Thymus (tissue), 11 donors: ENCODE measurements around the gene AP3M1. TPM values are rescaled to one million over a fixed set of nuclear protein-coding genes. Genes with fewer than 3 reads are reported as not detected.

ENCODE experiments used
- DNase-seq, 9 donors: peaks; one replicate each; pipeline ENCODE4 v3.0.0-alpha.2; 2013; ENCODE audit warnings: low spot score in 9 of 9, low read depth in 6 of 9, missing footprints in 1 of 9
- H3K27ac ChIP-seq, 2 donors: one replicate each; pipeline ENCODE4 v1.5.1; 2013; ENCODE audit warnings: control low read depth in 1 of 2, low read depth in 1 of 2, low read length in 1 of 2, mild to moderate bottlenecking in 1 of 2, moderate library complexity in 1 of 2
- H3K27me3 ChIP-seq, 2 donors: one replicate each; pipeline ENCODE4 v1.5.1; 2013; ENCODE audit warnings: low read length in 1 of 2; ENCODE audit not compliant: control insufficient read depth in 2 of 2, insufficient read depth in 1 of 2
- H3K36me3 ChIP-seq, 2 donors: one replicate each; pipeline ENCODE4 v1.5.1; 2013; ENCODE audit warnings: low read length in 1 of 2, mild to moderate bottlenecking in 1 of 2, moderate library complexity in 1 of 2; ENCODE audit not compliant: control insufficient read depth in 2 of 2, insufficient read depth in 2 of 2
- H3K4me1 ChIP-seq, 2 donors: one replicate each; pipeline ENCODE4 v1.5.1; 2013; ENCODE audit warnings: low read length in 2 of 2; ENCODE audit not compliant: control insufficient read depth in 2 of 2, insufficient read depth in 2 of 2
- H3K4me3 ChIP-seq, 2 donors: one replicate each; pipeline ENCODE4 v1.5.1; 2013; ENCODE audit warnings: low read length in 2 of 2, control low read depth in 1 of 2, mild to moderate bottlenecking in 1 of 2
- H3K9me3 ChIP-seq, 2 donors: one replicate each; pipeline ENCODE4 v1.5.1; 2013; ENCODE audit warnings: low read length in 1 of 2, mild to moderate bottlenecking in 1 of 2; ENCODE audit not compliant: control insufficient read depth in 2 of 2, insufficient read depth in 1 of 2
- WGBS: extraction: QIAGEN DNeasy Blood & Tissue Kit; methylation state at CpG from one replicate; pipeline ENCODE4 v1.1.7; 2013; 5-methylcytosine and 5-hydroxymethylcytosine counted together
- polyA plus RNA-seq: library from polyadenylated mRNA; stranded (reverse); fragments of 200-250 nt; gene quantifications from one replicate; pipeline ENCODE4 v1.2.3, GENCODE V29; 2013
- total RNA-seq: library from RNA; stranded (reverse); fragments of 120-200 nt; gene quantifications from one replicate; pipeline ENCODE4 v1.2.4, GENCODE V29; 2013
- donor health status: healthy.

The AP3M1 gene
- total and polyA plus RNA-seq, 2 donors, result 14.9 to 31.0 TPM

GRCh38 chr10:74167443-74167842 lies 16.8 kb upstream of the AP3M1 start:
- whole genome bisulfite sequencing, result 44% methylated on average over 1 of the region's 1 CpG
- Histone ChIP-seq H3K27ac (no peak overlapping the region), H3K9me3 (no peaks in the 10 kb centered on the region)

GRCh38 chr10:74165530-74165901 lies 14.9 kb upstream of the AP3M1 start:
- Histone ChIP-seq H3K27me3 (no peaks in the 10 kb centered on the region), H3K4me3 (no peak overlapping the region), H3K36me3 (no peaks in the 10 kb centered on the region), H3K27ac (no peak overlapping the region), H3K4me1 (peaks cover 0 to 8% of the 10 kb centered on the region in 2 donors), H3K9me3 (no peaks in the 10 kb centered on the region)
- 91% methylated on average over 2 of the region's 2 CpGs for WGBS
- DNase-seq, result no peak

More at GRCh38 chr10:74167443-74167842, 16.8 kb upstream of the AP3M1 start:
- no peak for DNase-seq
- H3K27me3 ChIP-seq, result no peaks in the 10 kb centered on the region
- H3K4me3 ChIP-seq, result no peak overlapping the region
- no peaks in the 10 kb centered on the region for H3K36me3 ChIP-seq
- peaks cover 0 to 8% of the 10 kb centered on the region in 2 donors for H3K4me1 ChIP-seq

GRCh38 chr10:74164716-74165529 lies 14.3 kb upstream of the AP3M1 start:
- H3K27ac ChIP-seq, result no peak overlapping the region
- H3K4me3 ChIP-seq, result no peak overlapping the region

GRCh38 chr10:74163319-74164068 lies 12.9 kb upstream of the AP3M1 start:
- no peak overlapping the region for H3K27ac ChIP-seq
- 53% methylated on average over 3 of the region's 3 CpGs for WGBS
- H3K27me3 ChIP-seq, result no peaks in the 10 kb centered on the region

More at GRCh38 chr10:74164716-74165529, 14.3 kb upstream of the AP3M1 start:
- peaks cover 0 to 3% of the 10 kb centered on the region in 2 donors for H3K36me3 ChIP-seq
- H3K9me3 ChIP-seq, result no peaks in the 10 kb centered on the region
- peaks cover 0 to 8% of the 10 kb centered on the region in 2 donors for H3K4me1 ChIP-seq
- WGBS, result 77% methylated on average over 6 of the region's 6 CpGs
- no peak for DNase-seq
- no peaks in the 10 kb centered on the region for H3K27me3 ChIP-seq

GRCh38 chr10:74160013-74160412 lies 9.4 kb upstream of the AP3M1 start:
- no peak overlapping the region for H3K4me3 ChIP-seq
- no peaks in the 10 kb centered on the region for H3K9me3 ChIP-seq
- WGBS, result 98% methylated on average over 3 of the region's 3 CpGs
- no peak overlapping the region for H3K27ac ChIP-seq
- H3K27me3 ChIP-seq, result no peaks in the 10 kb centered on the region
- DNase-seq, result no peak
- peaks cover 0 to 3% of the 10 kb centered on the region in 2 donors for H3K36me3 ChIP-seq
- peaks cover 0 to 3% of the 10 kb centered on the region in 2 donors for H3K4me1 ChIP-seq

More at GRCh38 chr10:74163319-74164068, 12.9 kb upstream of the AP3M1 start:
- Histone ChIP-seq H3K9me3 (no peaks in the 10 kb centered on the region), H3K4me1 (peaks cover 0 to 3% of the 10 kb centered on the region in 2 donors), H3K36me3 (peaks cover 0 to 3% of the 10 kb centered on the region in 2 donors), H3K4me3 (no peak overlapping the region)
- DNase-seq, result no peak

- peak in 1 of 9 donors; percentile 33 for DNase-seq
- 9% methylated on average over 2 of the region's 2 CpGs for WGBS
Measured at GRCh38 chr10:74156919-74157289, 6.3 kb upstream of the AP3M1 start.

GRCh38 chr10:74153676-74154075 lies 3.0 kb upstream of the AP3M1 start:
- Histone ChIP-seq H3K27ac (peak overlapping the region in 1 of 2 donors; percentile 22), H3K27me3 (no peaks in the 10 kb centered on the region), H3K9me3 (peaks cover 0 to 10% of the 10 kb centered on the region in 2 donors), H3K36me3 (no peaks in the 10 kb centered on the region), H3K4me1 (peaks cover 8 to 11% of the 10 kb centered on the region in 2 donors), H3K4me3 (no peak overlapping the region)
- WGBS, result 93% methylated on average over 4 of the region's 4 CpGs
- no peak for DNase-seq

More at GRCh38 chr10:74156919-74157289, 6.3 kb upstream of the AP3M1 start:
- Histone ChIP-seq H3K27ac (no peak overlapping the region), H3K36me3 (peaks cover 0 to 3% of the 10 kb centered on the region in 2 donors), H3K4me1 (peaks cover 0 to 3% of the 10 kb centered on the region in 2 donors), H3K27me3 (no peaks in the 10 kb centered on the region), H3K4me3 (no peak overlapping the region), H3K9me3 (no peaks in the 10 kb centered on the region)

- Histone ChIP-seq H3K27me3 (no peaks in the 10 kb centered on the region), H3K27ac (no peak overlapping the region), H3K36me3 (peaks cover 0 to 1% of the 10 kb centered on the region in 2 donors), H3K4me3 (no peak overlapping the region), H3K9me3 (peaks cover 0 to 10% of the 10 kb centered on the region in 2 donors), H3K4me1 (peaks cover 8 to 11% of the 10 kb centered on the region in 2 donors)
- no peak for DNase-seq
- WGBS, result 94% methylated on average over 4 of the region's 4 CpGs
Measured at GRCh38 chr10:74153123-74153522, 2.5 kb upstream of the AP3M1 start.
